ENCODE results near the gene WWOX. TPM values are rescaled to one million over a fixed set of nuclear protein-coding genes. Genes with fewer than 3 reads are reported as not detected.

Gene WWOX
- total RNA-seq, 1 experiment from 2014 or later, result 15.6 TPM

DNA sequence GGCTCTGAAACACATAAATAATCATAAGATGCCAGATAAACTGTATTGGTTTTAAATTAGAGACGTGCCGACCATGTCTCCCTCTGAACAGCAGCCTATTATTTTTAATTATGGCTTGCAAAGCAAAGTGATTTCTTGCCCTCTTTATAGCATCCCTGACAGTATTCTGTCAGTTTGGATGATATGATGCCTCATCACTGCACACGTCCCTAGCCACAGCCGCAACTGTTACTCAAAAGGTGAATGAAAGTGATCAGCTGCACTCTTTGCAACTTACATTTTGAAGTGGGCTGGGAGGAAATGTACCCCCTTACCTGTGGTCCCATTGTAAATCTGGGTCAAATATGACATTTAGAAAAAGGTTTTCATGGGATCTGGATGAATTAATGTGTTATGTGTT, 1111.2 kb downstream of the WWOX start:
- Mint-ChIP-seq H3K27me3 (ENCODE audit: low read depth) (no peaks in the 10 kb centered on the region), H3K36me3 (ENCODE audit: insufficient read depth in 1 of 3, low read depth in 3 of 3) (peaks cover 0 to 5% (median 4%) of the 10 kb centered on the region in 3 experiments; a peak in 5 of 7 replicates), H3K9me3 (peaks cover 4% of the 10 kb centered on the region in 2 experiments; a peak in 3 of 5 replicates), H3K4me3 (no peak overlapping the region), H3K4me1 (peaks cover 32 to 43% of the 10 kb centered on the region in 2 experiments), H3K27ac (no peak overlapping the region)
- Histone ChIP-seq H4K5ac (ENCODE audit: insufficient read length, low read depth, low read length) (no peak overlapping the region), H3K27ac (ENCODE audit: insufficient read length, low read depth, low read length) (no peak overlapping the region), H4K91ac (ENCODE audit: insufficient read length, low read depth, low read length) (no peak overlapping the region), H3K23me2 (ENCODE audit: insufficient read length, low read depth, low read length, poor library complexity, severe bottlenecking) (no peaks in the 10 kb centered on the region), H2AFZ (ENCODE audit: low read length) (no peak overlapping the region), H3K27me3 (ENCODE audit: insufficient read depth, low read length) (no peaks in the 10 kb centered on the region), H2BK5ac (ENCODE audit: insufficient read length, low read length) (no peak overlapping the region), H3K56ac (ENCODE audit: insufficient read length, low read depth, low read length) (no peak overlapping the region), H4K8ac (replicated peaks; ENCODE audit: insufficient read length, low read depth, low read length) (no peak overlapping the region), H3K79me1 (ENCODE audit: insufficient read depth, low read depth, low read length, poor library complexity, severe bottlenecking) (no peaks in the 10 kb centered on the region), H2BK12ac (ENCODE audit: insufficient read length, low read depth, low read length) (no peak overlapping the region), H3T11ph (ENCODE audit: low read length) (no peak overlapping the region), H2AK5ac (ENCODE audit: insufficient read length, low read length) (no peak overlapping the region), H3K9me3 (ENCODE audit: control insufficient read depth, low read depth, low read length) (no peaks in the 10 kb centered on the region), H4K20me1 (ENCODE audit: control insufficient read depth, insufficient read depth, insufficient read length) (no peaks in the 10 kb centered on the region), H2BK20ac (ENCODE audit: low read depth, low read length, poor library complexity, severe bottlenecking) (no peak overlapping the region), H3K79me2 (ENCODE audit: insufficient read depth, low read length) (no peaks in the 10 kb centered on the region), H3K23ac (ENCODE audit: insufficient read length, low read depth, low read length) (no peak overlapping the region), H3K18ac (ENCODE audit: insufficient read length, low read depth, low read length) (no peak overlapping the region), H3K4ac (ENCODE audit: low read depth, low read length) (no peak overlapping the region), H3K9ac (ENCODE audit: extremely low read depth, insufficient read length, low read length) (no peak overlapping the region), H3K4me2 (ENCODE audit: insufficient read depth, insufficient read length, low read length) (no peak overlapping the region), H2BK15ac (ENCODE audit: low read depth, low read length) (no peak overlapping the region), H2BK120ac (ENCODE audit: low read depth, low read length, poor library complexity, severe bottlenecking) (no peak overlapping the region), H3K14ac (ENCODE audit: insufficient read depth, low read length) (no peak overlapping the region), H3K4me1 (ENCODE audit: insufficient read depth, low read length) (peaks cover 4% of the 10 kb centered on the region; the same call in 1 of the 2 replicates)
- no CpG with 5 or more reads among the region's 4 CpGs for WGBS (ENCODE audit: extremely low coverage, insufficient read length, low lambda C conversion rate)
- no peak for DNase-seq
- TF ChIP-seq, protein P1, sequence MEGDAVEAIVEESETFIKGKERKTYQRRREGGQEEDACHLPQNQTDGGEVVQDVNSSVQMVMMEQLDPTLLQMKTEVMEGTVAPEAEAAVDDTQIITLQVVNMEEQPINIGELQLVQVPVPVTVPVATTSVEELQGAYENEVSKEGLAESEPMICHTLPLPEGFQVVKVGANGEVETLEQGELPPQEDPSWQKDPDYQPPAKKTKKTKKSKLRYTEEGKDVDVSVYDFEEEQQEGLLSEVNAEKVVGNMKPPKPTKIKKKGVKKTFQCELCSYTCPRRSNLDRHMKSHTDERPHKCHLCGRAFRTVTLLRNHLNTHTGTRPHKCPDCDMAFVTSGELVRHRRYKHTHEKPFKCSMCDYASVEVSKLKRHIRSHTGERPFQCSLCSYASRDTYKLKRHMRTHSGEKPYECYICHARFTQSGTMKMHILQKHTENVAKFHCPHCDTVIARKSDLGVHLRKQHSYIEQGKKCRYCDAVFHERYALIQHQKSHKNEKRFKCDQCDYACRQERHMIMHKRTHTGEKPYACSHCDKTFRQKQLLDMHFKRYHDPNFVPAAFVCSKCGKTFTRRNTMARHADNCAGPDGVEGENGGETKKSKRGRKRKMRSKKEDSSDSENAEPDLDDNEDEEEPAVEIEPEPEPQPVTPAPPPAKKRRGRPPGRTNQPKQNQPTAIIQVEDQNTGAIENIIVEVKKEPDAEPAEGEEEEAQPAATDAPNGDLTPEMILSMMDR (conservative IDR thresholded peaks at IDR 0.05), result no peak
